Measurements from ENCODE around the gene EIF3B. TPM values are rescaled to one million over a fixed set of nuclear protein-coding genes. Genes with fewer than 3 reads are reported as not detected.

Gene EIF3B
- total RNA-seq, 2 donors from 2014 or later = 94.0 to 150 TPM

DNA sequence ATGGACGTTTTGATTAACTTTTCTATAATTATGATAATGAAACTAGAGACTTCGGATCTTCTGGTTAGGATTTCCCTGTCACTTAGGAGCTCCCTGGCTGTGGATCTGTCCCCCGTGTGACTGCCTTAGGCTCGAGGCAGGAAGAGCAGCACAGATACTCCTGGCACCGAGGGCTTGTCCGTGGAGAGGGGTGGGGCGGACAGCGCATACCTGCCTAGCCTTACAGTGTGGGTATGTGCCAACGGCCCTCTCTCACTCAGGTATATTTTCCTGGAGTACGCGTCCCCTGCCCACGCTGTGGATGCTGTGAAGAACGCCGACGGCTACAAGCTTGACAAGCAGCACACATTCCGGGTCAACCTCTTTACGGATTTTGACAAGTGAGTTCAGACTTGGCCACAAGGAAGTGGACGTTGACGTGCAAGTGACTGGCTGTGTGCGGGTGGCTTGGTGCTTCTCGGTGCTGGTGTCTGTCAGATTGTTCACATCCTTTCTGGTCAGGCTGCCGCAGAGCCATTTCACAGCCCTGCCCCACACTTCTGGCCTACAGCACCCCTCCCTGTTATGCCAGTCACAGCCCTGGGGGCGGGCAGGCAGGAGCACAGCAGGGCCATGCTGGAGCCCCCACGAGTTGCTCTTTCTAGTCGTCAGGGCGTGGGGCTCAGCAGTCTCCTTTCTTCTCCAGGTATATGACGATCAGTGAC is 7.9 kb downstream of the EIF3B start:
- TF ChIP-seq CTCF (IDR thresholded peaks at IDR 0.05) = no peak
- H3K36me3 ChIP-seq = peaks cover 62% of the 10 kb centered on the region

DNA sequence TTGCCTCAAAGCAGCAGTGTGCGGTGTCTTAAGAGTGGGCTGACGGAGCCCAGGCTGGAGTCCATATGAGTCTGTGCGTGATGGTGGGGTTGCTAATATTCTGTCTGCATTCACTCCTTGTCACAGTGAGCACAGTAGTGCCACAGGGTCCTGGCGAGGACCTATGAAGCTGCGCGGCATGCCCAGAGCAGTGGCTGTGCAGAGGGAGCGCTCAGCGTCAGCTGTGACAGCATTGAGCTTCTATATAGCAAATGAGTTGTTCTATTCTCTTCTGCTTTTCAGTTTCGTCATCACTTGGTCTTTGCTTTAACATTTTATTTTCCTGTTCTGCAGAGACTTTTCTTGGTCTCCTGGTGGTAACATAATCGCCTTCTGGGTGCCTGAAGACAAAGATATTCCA is 14.5 kb downstream of the EIF3B start:
- Histone ChIP-seq H3K36me3 (peaks cover 95% of the 10 kb centered on the region), H3K27me3 (replicated peaks; ENCODE audit: insufficient read depth) (no peaks in the 10 kb centered on the region), H3K4me3 (no peak overlapping the region), H3K27ac (no peak overlapping the region), H3K9me3 (no peaks in the 10 kb centered on the region), H3K4me1 (ENCODE audit: control insufficient read depth in 1 of 2, low read depth in 2 of 2) (no peaks in the 10 kb centered on the region)
- DNase-seq (ENCODE audit: low spot score) (no peak), ATAC-seq (ENCODE audit: insufficient number of reproducible peaks, low FRiP score, low read depth) (no peak)
- TF ChIP-seq CTCF (IDR thresholded peaks at IDR 0.05) = no peak

More for the DNA sequence above, 7.9 kb downstream of the EIF3B start:
- ATAC-seq (ENCODE audit: insufficient number of reproducible peaks, low FRiP score, low read depth) = no peak
- Histone ChIP-seq H3K27ac (no peak overlapping the region), H3K27me3 (replicated peaks; ENCODE audit: insufficient read depth) (no peaks in the 10 kb centered on the region), H3K4me3 (no peak overlapping the region), H3K9me3 (no peaks in the 10 kb centered on the region), H3K4me1 (ENCODE audit: control insufficient read depth in 1 of 2, low read depth in 2 of 2) (peaks cover 6 to 15% of the 10 kb centered on the region in 2 donors)
- no peak for DNase-seq (ENCODE audit: low spot score)

DNA sequence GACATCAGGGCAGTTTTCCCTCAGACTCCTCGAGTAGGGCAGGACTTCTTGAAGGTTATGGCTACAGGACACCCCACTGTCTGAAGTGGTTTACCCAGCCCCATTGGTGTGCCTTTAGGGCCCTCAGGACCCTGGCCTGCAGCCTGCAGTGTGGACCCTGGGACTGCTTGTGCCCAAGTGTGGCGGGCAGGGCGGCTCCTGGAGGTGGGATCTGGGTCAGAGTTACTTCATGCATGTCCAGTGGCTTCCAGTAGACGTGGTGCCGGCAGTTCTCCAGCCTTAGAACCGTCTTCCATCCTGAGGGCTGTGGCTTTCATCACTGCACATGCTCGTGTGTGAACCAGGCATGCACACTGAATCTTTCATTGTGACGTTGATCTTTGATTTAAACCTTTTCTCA is 16.7 kb downstream of the EIF3B start:
- no peak for DNase-seq (ENCODE audit: low spot score)
- Histone ChIP-seq H3K36me3 (peaks cover 96% of the 10 kb centered on the region), H3K9me3 (no peaks in the 10 kb centered on the region), H3K27me3 (replicated peaks; ENCODE audit: insufficient read depth) (no peaks in the 10 kb centered on the region), H3K4me3 (no peak overlapping the region), H3K4me1 (ENCODE audit: control insufficient read depth in 1 of 2, low read depth in 2 of 2) (no peaks in the 10 kb centered on the region), H3K27ac (no peak overlapping the region)
- no peak for ATAC-seq (ENCODE audit: insufficient number of reproducible peaks, low FRiP score, low read depth)
- no peak for TF ChIP-seq CTCF (IDR thresholded peaks at IDR 0.05)

GRCh38 chr7:2372724-2373123 is 18.1 kb downstream of the EIF3B start:
- no peaks in the 10 kb centered on the region for H3K27me3 ChIP-seq (replicated peaks; ENCODE audit: insufficient read depth)
- no peak for ATAC-seq (ENCODE audit: insufficient number of reproducible peaks, low FRiP score, low read depth)
- H3K36me3 ChIP-seq = peaks cover 94% of the 10 kb centered on the region
- DNase-seq (ENCODE audit: low spot score) = no peak
- no peaks in the 10 kb centered on the region for H3K4me1 ChIP-seq (ENCODE audit: control insufficient read depth in 1 of 2, low read depth in 2 of 2)
- H3K9me3 ChIP-seq = no peaks in the 10 kb centered on the region
- no peak overlapping the region for H3K27ac ChIP-seq
- no peak for TF ChIP-seq CTCF (IDR thresholded peaks at IDR 0.05)
- no peak overlapping the region for H3K4me3 ChIP-seq

GRCh38 chr7:2373124-2373556 is 18.5 kb downstream of the EIF3B start:
- no peak overlapping the region for H3K27ac ChIP-seq
- TF ChIP-seq CTCF (IDR thresholded peaks at IDR 0.05) = no peak
- H3K36me3 ChIP-seq = peaks cover 90% of the 10 kb centered on the region
- H3K4me1 ChIP-seq (ENCODE audit: control insufficient read depth in 1 of 2, low read depth in 2 of 2) = no peaks in the 10 kb centered on the region
- no peak overlapping the region for H3K4me3 ChIP-seq
- H3K27me3 ChIP-seq (replicated peaks; ENCODE audit: insufficient read depth) = no peaks in the 10 kb centered on the region
- DNase-seq (ENCODE audit: low spot score) = no peak
- ATAC-seq (ENCODE audit: insufficient number of reproducible peaks, low FRiP score, low read depth) = no peak
- H3K9me3 ChIP-seq = no peaks in the 10 kb centered on the region

Data from thoracic aorta (tissue), 2 donors.